GM12878 (cell line): Measurements from ENCODE around the gene NHS.

Experiments used
- CTCF ChIP-seq, 3 experiments: IDR thresholded peaks in 2 of 3; conservative IDR thresholded peaks in 1 of 3; 2 replicates each; pipeline ENCODE4 v1.5.1; 2011; ENCODE audit warnings: low read depth in 3 of 3, low read length in 3 of 3, mild to moderate bottlenecking in 3 of 3, control low read depth in 2 of 3, moderate library complexity in 2 of 3, inconsistent platforms in 1 of 3, mixed read lengths in 1 of 3; ENCODE audit not compliant: control insufficient read depth in 2 of 3, insufficient read depth in 1 of 3; ENCODE audit errors: extremely low read depth in 1 of 3
- MAX ChIP-seq: IDR thresholded peaks from 2 replicates; pipeline ENCODE4 v1.6.1; 2012; ENCODE audit warnings: low read depth, low read length, improper control_type of control experiment
- YY1 ChIP-seq: IDR thresholded peaks from 2 replicates; pipeline ENCODE4 v1.6.1; 2011; ENCODE audit warnings: low read depth, mild to moderate bottlenecking, low read length

GRCh38 chrX:17481086-17481485 lies 106.1 kb downstream of the NHS start:
- TF ChIP-seq CTCF (IDR thresholded peaks at IDR 0.05 in 2 of 3, conservative IDR thresholded peaks at IDR 0.05 in 1 of 3; ENCODE audit: control insufficient read depth in 2 of 3, extremely low read depth in 1 of 3, insufficient read depth in 1 of 3, low read depth in 3 of 3, low read length in 3 of 3) (no peak), MAX (no peak), YY1 (no peak)
